ENCODE data around the gene EHBP1.

EHBP1 gene

DNA sequence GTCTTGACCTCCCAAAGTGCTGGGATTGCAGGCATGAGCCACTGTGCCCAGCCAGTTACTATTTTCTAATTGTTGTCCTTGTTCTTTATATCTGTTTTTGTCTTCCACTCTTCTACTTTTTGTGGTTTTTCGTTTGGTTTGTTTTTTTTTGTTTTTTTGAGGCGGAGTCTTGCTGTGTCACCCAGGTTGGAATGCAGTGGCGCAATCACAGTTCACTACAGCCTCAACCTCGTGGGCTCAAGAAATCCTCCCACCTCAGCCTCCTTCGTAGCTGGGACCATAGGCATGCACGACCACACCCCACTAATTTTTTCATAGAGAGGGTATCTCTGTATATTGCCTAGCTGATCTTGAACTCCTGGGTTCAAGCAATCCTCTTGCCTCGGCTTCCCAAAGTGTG, 100.7 kb downstream of the EHBP1 start:
- H4K91ac ChIP-seq (ENCODE audit: low read depth, low read length): no peak overlapping the region

DNA sequence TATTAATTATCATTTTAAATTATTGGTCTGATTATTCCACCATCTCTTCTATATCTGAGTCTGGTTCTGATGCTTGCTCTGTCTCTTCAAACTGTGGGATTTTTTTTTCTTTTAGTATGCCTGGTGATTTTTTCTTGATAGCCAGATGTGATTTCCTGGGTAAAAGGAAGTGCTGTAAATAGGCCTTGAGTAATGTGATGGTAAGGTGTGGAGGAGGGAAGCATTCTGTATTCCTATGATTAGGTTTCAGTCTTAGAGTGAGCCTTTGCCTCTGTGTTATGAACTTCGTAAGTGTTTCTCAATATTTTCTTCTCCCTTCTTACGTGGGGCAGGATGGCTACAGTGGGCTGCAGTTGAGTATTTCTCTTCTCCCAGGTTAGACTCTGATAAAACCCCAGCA, 103.0 kb downstream of the EHBP1 start:
- no peaks in the 10 kb centered on the region for H3K79me1 ChIP-seq (ENCODE audit: low read length)
- H3K14ac ChIP-seq (ENCODE audit: low read length): no peak overlapping the region
- WGBS (ENCODE audit: extremely low coverage, insufficient coverage, insufficient read length): no CpG with 5 or more reads among the region's 2 CpGs
- no peaks in the 10 kb centered on the region for H3K9me3 ChIP-seq (ENCODE audit: insufficient read depth, low read depth, low read length)
- H4K8ac ChIP-seq (ENCODE audit: low read depth, low read length): no peak overlapping the region
- H3K27me3 ChIP-seq (ENCODE audit: insufficient read depth, low read length): no peaks in the 10 kb centered on the region
- H3K79me2 ChIP-seq (ENCODE audit: control insufficient read depth, insufficient read depth, low read length, poor library complexity): no peaks in the 10 kb centered on the region
- no peak overlapping the region for H3K27ac ChIP-seq (ENCODE audit: low read depth, low read length)
- no peak for DNase-seq
- H3K4ac ChIP-seq (ENCODE audit: low read depth, low read length): no peak overlapping the region
- no peak overlapping the region for H3K23ac ChIP-seq (ENCODE audit: low read length)
- no peak overlapping the region for H2AK5ac ChIP-seq (ENCODE audit: low read length)
- H3K4me1 ChIP-seq (ENCODE audit: control insufficient read depth in 1 of 2, insufficient read depth in 2 of 2, low read length in 2 of 2): peaks cover 1 to 2% of the 10 kb centered on the region in 2 experiments
- no peak overlapping the region for H4K91ac ChIP-seq (ENCODE audit: low read depth, low read length)
- H3K4me2 ChIP-seq (ENCODE audit: low read length): no peak overlapping the region
- H3K9ac ChIP-seq (ENCODE audit: low read length): no peak overlapping the region
- H3K36me3 ChIP-seq (ENCODE audit: control insufficient read depth in 1 of 2, insufficient read depth in 2 of 2, low read length in 2 of 2): peaks cover 5 to 9% of the 10 kb centered on the region in 2 experiments
- H2BK5ac ChIP-seq (ENCODE audit: low read depth, low read length, poor library complexity): no peak overlapping the region
- no peak overlapping the region for H4K12ac ChIP-seq (ENCODE audit: low read depth, low read length)
- H3K4me3 ChIP-seq (ENCODE audit: low read depth, low read length): no peak overlapping the region
- H3K18ac ChIP-seq (ENCODE audit: low read length): no peak overlapping the region
- H2BK120ac ChIP-seq (ENCODE audit: insufficient read depth, low read length, poor library complexity): no peak overlapping the region
- no peak overlapping the region for H2BK12ac ChIP-seq (ENCODE audit: low read length)
- no peak overlapping the region for H2AFZ ChIP-seq (ENCODE audit: insufficient read depth, low read length, poor library complexity)

More for the DNA sequence above, 100.7 kb downstream of the EHBP1 start:
- H3K79me2 ChIP-seq (ENCODE audit: control insufficient read depth, insufficient read depth, low read length, poor library complexity): no peaks in the 10 kb centered on the region
- WGBS (ENCODE audit: extremely low coverage, insufficient coverage, insufficient read length): no CpG with 5 or more reads among the region's 7 CpGs
- no peaks in the 10 kb centered on the region for H3K9me3 ChIP-seq (ENCODE audit: insufficient read depth, low read depth, low read length)
- H2AK5ac ChIP-seq (ENCODE audit: low read length): no peak overlapping the region
- no peak overlapping the region for H3K18ac ChIP-seq (ENCODE audit: low read length)
- H3K27ac ChIP-seq (ENCODE audit: low read depth, low read length): no peak overlapping the region
- H2BK120ac ChIP-seq (ENCODE audit: insufficient read depth, low read length, poor library complexity): no peak overlapping the region
- peak overlapping the region; percentile 9 for H4K12ac ChIP-seq (ENCODE audit: low read depth, low read length)
- peaks cover 5 to 7% of the 10 kb centered on the region in 2 experiments for H3K36me3 ChIP-seq (ENCODE audit: control insufficient read depth in 1 of 2, insufficient read depth in 2 of 2, low read length in 2 of 2)
- H3K14ac ChIP-seq (ENCODE audit: low read length): no peak overlapping the region
- H3K9ac ChIP-seq (ENCODE audit: low read length): no peak overlapping the region
- H3K4me2 ChIP-seq (ENCODE audit: low read length): no peak overlapping the region
- H3K79me1 ChIP-seq (ENCODE audit: low read length): no peaks in the 10 kb centered on the region
- H3K23ac ChIP-seq (ENCODE audit: low read length): no peak overlapping the region
- H3K4me3 ChIP-seq (ENCODE audit: low read depth, low read length): no peak overlapping the region
- H2AFZ ChIP-seq (ENCODE audit: insufficient read depth, low read length, poor library complexity): no peak overlapping the region
- no peak overlapping the region for H2BK5ac ChIP-seq (ENCODE audit: low read depth, low read length, poor library complexity)
- H2BK12ac ChIP-seq (ENCODE audit: low read length): no peak overlapping the region
- no peaks in the 10 kb centered on the region for H3K4me1 ChIP-seq (ENCODE audit: control insufficient read depth in 1 of 2, insufficient read depth in 2 of 2, low read length in 2 of 2)
- no peak overlapping the region for H3K4ac ChIP-seq (ENCODE audit: low read depth, low read length)
- no peaks in the 10 kb centered on the region for H3K27me3 ChIP-seq (ENCODE audit: insufficient read depth, low read length)
- peak; percentile 8 to 47 for DNase-seq
- no peak overlapping the region for H4K8ac ChIP-seq (ENCODE audit: low read depth, low read length)

DNA sequence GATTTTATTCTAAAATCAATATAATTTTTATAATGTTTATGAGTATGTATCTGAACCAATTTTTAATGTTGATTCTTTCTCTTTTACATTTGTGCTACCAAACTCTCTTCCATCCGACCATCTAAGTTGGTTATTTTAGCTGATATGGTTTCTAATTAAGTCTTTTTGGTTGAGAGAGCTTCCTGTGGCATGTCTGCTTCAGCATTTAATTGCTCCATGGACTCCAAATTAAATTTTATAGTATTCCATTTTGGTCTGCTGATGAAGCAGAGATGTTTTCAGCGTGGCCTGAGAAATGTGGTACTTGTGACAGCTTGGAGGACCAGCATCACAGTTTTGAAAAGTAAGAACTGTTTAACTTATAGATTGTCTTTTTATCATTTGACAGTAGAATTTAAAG, 105.6 kb downstream of the EHBP1 start:
- Histone ChIP-seq H3K36me3 (ENCODE audit: control insufficient read depth in 1 of 2, insufficient read depth in 2 of 2, low read length in 2 of 2) (peaks cover 3 to 4% of the 10 kb centered on the region in 2 experiments), H3K4me1 (ENCODE audit: control insufficient read depth in 1 of 2, insufficient read depth in 2 of 2, low read length in 2 of 2) (peaks cover 1 to 2% of the 10 kb centered on the region in 2 experiments), H3K14ac (ENCODE audit: low read length) (no peak overlapping the region), H3K79me2 (ENCODE audit: control insufficient read depth, insufficient read depth, low read length, poor library complexity) (no peaks in the 10 kb centered on the region), H3K9me3 (ENCODE audit: insufficient read depth, low read depth, low read length) (no peaks in the 10 kb centered on the region), H2BK5ac (ENCODE audit: low read depth, low read length, poor library complexity) (no peak overlapping the region), H3K9ac (ENCODE audit: low read length) (no peak overlapping the region), H3K23ac (ENCODE audit: low read length) (no peak overlapping the region), H4K91ac (ENCODE audit: low read depth, low read length) (no peak overlapping the region), H4K8ac (ENCODE audit: low read depth, low read length) (no peak overlapping the region), H4K12ac (ENCODE audit: low read depth, low read length) (no peak overlapping the region), H3K4me2 (ENCODE audit: low read length) (no peak overlapping the region), H2AFZ (ENCODE audit: insufficient read depth, low read length, poor library complexity) (no peak overlapping the region), H3K18ac (ENCODE audit: low read length) (no peak overlapping the region), H2BK120ac (ENCODE audit: insufficient read depth, low read length, poor library complexity) (no peak overlapping the region), H2AK5ac (ENCODE audit: low read length) (no peak overlapping the region), H3K4me3 (ENCODE audit: low read depth, low read length) (no peak overlapping the region), H3K79me1 (ENCODE audit: low read length) (no peaks in the 10 kb centered on the region), H3K4ac (ENCODE audit: low read depth, low read length) (no peak overlapping the region), H2BK12ac (ENCODE audit: low read length) (no peak overlapping the region), H3K27me3 (ENCODE audit: insufficient read depth, low read length) (no peaks in the 10 kb centered on the region), H3K27ac (ENCODE audit: low read depth, low read length) (no peak overlapping the region)
- DNase-seq: no peak
- WGBS (ENCODE audit: extremely low coverage, insufficient coverage, insufficient read length): no CpG with 5 or more reads among the region's 2 CpGs

DNA sequence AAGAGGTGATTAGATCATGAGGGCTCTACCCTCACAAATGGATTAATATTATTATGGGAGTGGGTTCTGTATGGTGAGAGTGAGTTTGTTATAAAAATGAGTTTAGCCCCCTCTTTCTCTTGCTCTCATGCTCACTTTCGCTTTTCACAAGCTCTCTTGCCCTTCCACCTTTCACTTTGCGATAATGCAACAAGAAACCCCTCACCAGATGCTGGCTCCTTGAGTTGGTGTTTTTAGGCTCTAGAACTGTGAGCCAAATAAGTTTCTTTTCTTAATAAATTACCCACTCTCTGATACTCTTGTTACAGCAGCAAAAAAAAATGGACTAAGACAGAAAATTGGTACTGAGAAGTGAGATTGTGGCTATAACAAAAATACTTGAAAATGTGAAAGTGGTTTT, 106.5 kb downstream of the EHBP1 start:
- Histone ChIP-seq H3K9me3 (ENCODE audit: insufficient read depth, low read depth, low read length) (no peaks in the 10 kb centered on the region), H3K79me2 (ENCODE audit: control insufficient read depth, insufficient read depth, low read length, poor library complexity) (no peaks in the 10 kb centered on the region), H4K12ac (ENCODE audit: low read depth, low read length) (no peak overlapping the region), H3K4me1 (ENCODE audit: control insufficient read depth in 1 of 2, insufficient read depth in 2 of 2, low read length in 2 of 2) (peaks cover 2 to 4% of the 10 kb centered on the region in 2 experiments), H3K27me3 (ENCODE audit: insufficient read depth, low read length) (no peaks in the 10 kb centered on the region), H2AK5ac (ENCODE audit: low read length) (no peak overlapping the region), H2BK5ac (ENCODE audit: low read depth, low read length, poor library complexity) (no peak overlapping the region), H3K4me3 (ENCODE audit: low read depth, low read length) (no peak overlapping the region), H3K9ac (ENCODE audit: low read length) (no peak overlapping the region), H3K4me2 (ENCODE audit: low read length) (no peak overlapping the region), H2BK120ac (ENCODE audit: insufficient read depth, low read length, poor library complexity) (no peak overlapping the region), H2BK12ac (ENCODE audit: low read length) (no peak overlapping the region), H3K27ac (ENCODE audit: low read depth, low read length) (no peak overlapping the region), H3K79me1 (ENCODE audit: low read length) (no peaks in the 10 kb centered on the region), H4K91ac (ENCODE audit: low read depth, low read length) (no peak overlapping the region), H4K8ac (ENCODE audit: low read depth, low read length) (no peak overlapping the region), H3K14ac (ENCODE audit: low read length) (no peak overlapping the region), H3K36me3 (ENCODE audit: control insufficient read depth in 1 of 2, insufficient read depth in 2 of 2, low read length in 2 of 2) (peaks cover 0 to 2% of the 10 kb centered on the region in 2 experiments), H3K4ac (ENCODE audit: low read depth, low read length) (no peak overlapping the region), H3K18ac (ENCODE audit: low read length) (no peak overlapping the region), H2AFZ (ENCODE audit: insufficient read depth, low read length, poor library complexity) (no peak overlapping the region), H3K23ac (ENCODE audit: low read length) (no peak overlapping the region)
- DNase-seq: no peak
- no CpG with 5 or more reads among the region's 2 CpGs for WGBS (ENCODE audit: extremely low coverage, insufficient coverage, insufficient read length)
